PFSK-1 (cell line): Measurements from ENCODE around the gene KLHL26.

ENCODE experiments used
- FOXP2 ChIP-seq: optimal IDR thresholded peaks from 2 replicates; pipeline ENCODE3; 2011; ENCODE audit warnings: borderline replicate concordance, control low read depth, inconsistent platforms; ENCODE audit not compliant: insufficient read depth; ENCODE audit errors: extremely low read length, extremely low read depth
- POLR2AphosphoS5 ChIP-seq: IDR thresholded peaks from 2 replicates; pipeline ENCODE4 v1.6.1; 2012; ENCODE audit warnings: low read depth, mild to moderate bottlenecking, control low read depth, low read length, moderate library complexity
- SIN3A ChIP-seq: IDR thresholded peaks from 2 replicates; pipeline ENCODE4 v1.6.1; 2012; ENCODE audit warnings: mild to moderate bottlenecking, low read length, moderate library complexity, borderline replicate concordance; ENCODE audit not compliant: insufficient read depth
- TAF1 ChIP-seq: IDR thresholded peaks from 2 replicates; pipeline ENCODE4 v1.6.1; 2012; ENCODE audit warnings: low read length, control low read depth, borderline replicate concordance; ENCODE audit not compliant: insufficient read depth
- TF ChIP-seq, protein P1 (sequence below), 2 experiments: IDR thresholded peaks; 2 replicates each; pipeline versions ENCODE4 v1.6.1 to v1.8.0; 2011 to 2012; ENCODE audit warnings: low read depth in 2 of 2, low read length in 2 of 2, control low read depth in 1 of 2, inconsistent platforms in 1 of 2, mild to moderate bottlenecking in 1 of 2, moderate library complexity in 1 of 2; ENCODE audit not compliant: insufficient read depth in 1 of 2

KLHL26 gene

DNA sequence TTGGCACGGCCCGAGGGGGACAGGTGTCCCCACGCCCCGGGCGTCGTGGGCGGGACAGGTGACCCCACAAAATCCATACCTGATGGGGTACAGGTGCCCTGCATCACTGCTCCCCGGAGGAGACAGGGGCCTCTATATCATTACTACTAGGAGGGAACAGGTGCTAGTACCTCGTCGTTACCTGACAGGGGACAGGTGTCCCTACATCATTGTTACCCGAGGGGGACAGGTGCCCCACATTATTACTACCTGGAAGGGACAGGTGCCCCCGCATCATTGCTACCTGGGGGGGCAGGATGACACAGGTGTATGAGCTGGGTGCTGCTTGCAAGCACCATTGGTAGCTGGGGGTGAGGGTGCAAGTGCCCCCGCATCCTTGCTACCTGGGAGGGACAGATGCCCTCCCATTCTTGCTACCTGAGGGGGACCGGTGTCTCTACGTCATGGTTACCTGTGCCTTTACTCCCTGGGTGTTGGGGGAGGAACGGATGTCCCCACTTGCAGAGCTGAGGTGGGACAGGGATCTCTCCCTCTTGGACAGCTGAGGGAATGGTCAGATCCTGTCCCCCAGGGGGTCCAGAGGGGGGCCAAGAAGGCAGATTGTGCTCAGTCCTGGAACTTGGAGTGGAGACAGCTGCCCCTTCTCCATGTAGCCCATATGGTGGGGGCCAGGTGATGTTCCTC is 47.3 kb downstream of the KLHL26 start:
- TF ChIP-seq, protein P1, sequence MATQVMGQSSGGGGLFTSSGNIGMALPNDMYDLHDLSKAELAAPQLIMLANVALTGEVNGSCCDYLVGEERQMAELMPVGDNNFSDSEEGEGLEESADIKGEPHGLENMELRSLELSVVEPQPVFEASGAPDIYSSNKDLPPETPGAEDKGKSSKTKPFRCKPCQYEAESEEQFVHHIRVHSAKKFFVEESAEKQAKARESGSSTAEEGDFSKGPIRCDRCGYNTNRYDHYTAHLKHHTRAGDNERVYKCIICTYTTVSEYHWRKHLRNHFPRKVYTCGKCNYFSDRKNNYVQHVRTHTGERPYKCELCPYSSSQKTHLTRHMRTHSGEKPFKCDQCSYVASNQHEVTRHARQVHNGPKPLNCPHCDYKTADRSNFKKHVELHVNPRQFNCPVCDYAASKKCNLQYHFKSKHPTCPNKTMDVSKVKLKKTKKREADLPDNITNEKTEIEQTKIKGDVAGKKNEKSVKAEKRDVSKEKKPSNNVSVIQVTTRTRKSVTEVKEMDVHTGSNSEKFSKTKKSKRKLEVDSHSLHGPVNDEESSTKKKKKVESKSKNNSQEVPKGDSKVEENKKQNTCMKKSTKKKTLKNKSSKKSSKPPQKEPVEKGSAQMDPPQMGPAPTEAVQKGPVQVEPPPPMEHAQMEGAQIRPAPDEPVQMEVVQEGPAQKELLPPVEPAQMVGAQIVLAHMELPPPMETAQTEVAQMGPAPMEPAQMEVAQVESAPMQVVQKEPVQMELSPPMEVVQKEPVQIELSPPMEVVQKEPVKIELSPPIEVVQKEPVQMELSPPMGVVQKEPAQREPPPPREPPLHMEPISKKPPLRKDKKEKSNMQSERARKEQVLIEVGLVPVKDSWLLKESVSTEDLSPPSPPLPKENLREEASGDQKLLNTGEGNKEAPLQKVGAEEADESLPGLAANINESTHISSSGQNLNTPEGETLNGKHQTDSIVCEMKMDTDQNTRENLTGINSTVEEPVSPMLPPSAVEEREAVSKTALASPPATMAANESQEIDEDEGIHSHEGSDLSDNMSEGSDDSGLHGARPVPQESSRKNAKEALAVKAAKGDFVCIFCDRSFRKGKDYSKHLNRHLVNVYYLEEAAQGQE (IDR thresholded peaks at IDR 0.05; ENCODE audit: insufficient read depth in 1 of 2, low read depth in 2 of 2, low read length in 2 of 2), result no peak
- TF ChIP-seq SIN3A (no peak), FOXP2 (no peak), TAF1 (no peak), POLR2AphosphoS5 (no peak)

DNA sequence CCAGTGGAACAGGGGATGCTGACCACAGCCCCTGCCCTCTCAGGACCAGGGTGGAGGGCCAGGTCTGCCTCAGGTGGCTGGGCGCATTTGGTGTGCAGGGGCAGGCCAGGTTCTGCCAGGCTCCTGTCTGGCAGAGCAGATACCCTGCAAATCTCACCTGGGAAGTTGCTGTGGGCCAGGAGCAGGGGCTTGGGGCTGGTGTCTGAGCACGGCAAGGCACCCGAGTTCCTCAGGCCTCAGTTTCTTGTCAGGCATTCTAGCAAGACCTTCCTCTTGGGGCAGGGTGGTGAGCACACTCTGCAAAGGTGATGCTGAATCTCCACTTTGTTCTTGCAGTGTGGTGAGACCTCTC is 47.8 kb downstream of the KLHL26 start:
- TF ChIP-seq TAF1 (no peak), FOXP2 (no peak), POLR2AphosphoS5 (no peak), SIN3A (no peak)
- TF ChIP-seq, protein P1 (IDR thresholded peaks at IDR 0.05; ENCODE audit: insufficient read depth in 1 of 2, low read depth in 2 of 2, low read length in 2 of 2), result no peak

DNA sequence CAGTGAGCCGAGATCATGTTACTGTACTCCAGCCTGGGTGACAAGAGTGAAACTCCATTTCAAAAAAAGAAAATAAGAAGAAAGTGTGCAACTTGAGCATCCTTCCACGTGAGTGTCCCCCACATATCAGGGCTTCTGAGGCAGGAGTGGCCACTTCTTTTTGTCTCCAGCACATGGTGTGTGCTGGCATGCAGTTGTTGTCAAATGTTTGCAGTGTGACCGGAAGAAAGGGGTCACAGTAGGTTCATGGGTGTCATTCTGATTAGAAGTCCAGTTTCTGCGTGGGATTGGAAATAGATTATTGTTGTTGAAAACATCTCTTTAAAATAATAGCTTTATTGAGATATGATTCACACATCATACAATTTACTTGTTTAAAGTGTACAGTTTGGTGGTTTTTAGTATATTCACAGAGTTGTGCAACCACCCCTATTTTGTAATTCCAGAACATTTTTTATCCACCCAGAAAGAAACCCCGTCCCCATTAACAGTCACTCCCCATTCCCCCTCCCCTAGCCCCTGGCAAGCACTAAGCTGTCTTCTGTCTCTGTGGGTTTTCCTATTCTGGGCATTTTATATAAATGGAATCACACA is 48.9 kb downstream of the KLHL26 start:
- TF ChIP-seq POLR2AphosphoS5 (no peak), SIN3A (no peak), TAF1 (no peak)
- TF ChIP-seq, protein P1 (IDR thresholded peaks at IDR 0.05; ENCODE audit: insufficient read depth in 1 of 2, low read depth in 2 of 2, low read length in 2 of 2), result no peak

DNA sequence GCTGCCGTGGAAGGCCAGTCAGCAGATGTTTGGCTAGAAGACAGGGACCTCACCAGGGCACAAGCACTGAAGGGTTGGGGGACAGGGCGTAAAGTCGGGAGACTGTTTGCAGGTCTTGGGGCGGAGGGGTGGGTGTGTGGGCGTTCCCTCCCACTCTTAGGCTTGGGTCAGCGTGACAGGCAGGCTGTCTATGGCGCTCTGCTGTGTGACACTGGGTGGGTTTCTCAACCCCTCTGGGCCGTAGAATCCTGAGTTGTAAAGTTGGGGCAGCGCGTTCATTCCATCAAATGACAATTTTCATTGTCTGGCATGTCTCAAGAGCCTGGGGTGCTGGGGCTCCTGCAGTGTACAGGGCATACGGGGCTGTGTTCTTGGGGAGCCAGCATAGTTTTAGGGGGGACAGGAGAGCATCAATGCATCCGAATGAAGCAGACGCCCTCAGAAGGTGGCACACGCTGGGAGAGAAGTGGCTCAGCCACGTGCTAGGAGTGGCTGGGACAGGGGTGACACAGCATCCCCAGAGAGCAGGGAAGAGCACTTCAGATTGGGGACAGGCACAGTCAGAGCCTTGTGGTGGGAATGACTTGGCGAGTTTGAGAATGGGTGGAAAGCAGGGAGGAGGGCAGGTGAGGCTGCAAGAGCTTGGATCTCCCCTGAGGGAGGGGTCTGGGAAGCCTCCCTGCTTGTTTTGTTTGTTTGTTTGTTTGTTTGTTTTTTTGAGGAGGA is 51.1 kb downstream of the KLHL26 start:
- TF ChIP-seq SIN3A, result no peak
- TF ChIP-seq TAF1, result no peak
- TF ChIP-seq, protein P1 (IDR thresholded peaks at IDR 0.05; ENCODE audit: insufficient read depth in 1 of 2, low read depth in 2 of 2, low read length in 2 of 2), result no peak
- TF ChIP-seq POLR2AphosphoS5, result no peak
- TF ChIP-seq FOXP2, result no peak
